ENCODE data around the gene VPS52. TPM values are rescaled to one million over a fixed set of nuclear protein-coding genes. Genes with fewer than 3 reads are reported as not detected.

VPS52 gene
- total RNA-seq, 1 experiment from 2014 or later = 47.8 TPM

DNA sequence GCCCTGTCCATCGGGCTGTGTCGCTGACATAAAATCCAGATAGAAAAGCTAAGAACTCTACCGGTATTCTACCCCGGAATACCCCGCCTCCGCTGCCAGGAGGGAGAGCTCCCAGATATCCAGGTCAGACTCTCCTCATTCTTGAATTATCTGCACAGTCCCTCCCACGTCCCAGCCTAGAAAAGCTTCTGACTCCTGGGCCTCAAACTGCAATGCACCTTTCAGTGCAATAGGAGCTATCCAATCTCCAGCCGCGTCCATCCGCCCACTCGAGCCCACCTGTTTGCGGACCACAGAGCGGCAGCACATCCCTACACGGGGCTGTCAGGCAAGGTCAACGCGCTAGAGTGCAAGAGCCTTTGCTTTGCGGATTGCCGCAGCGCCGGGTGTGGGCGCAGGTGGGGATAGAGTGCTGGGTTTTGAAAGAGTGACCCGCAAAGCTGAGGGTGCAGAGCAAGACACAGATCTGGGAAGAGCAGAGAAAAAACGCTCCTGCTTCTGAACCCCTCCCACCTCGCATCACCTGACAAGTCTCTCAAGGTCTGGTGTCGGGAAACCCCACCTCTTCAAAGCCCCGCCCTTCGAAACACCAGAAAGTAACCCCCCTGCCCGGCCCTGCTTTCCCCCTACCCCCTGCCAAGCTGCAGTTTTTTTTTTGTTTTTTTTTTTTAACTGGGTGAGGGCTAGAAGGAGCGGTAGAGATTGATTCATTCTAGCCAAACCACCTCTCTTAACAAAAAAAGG, 40.9 kb upstream of the VPS52 start:
- no TSS peak for BruUV-seq (replicated peaks)
- no peaks in the 10 kb centered on the region for H3K9me3 Mint-ChIP-seq (ENCODE audit: unreplicated experiment)
- peak; percentile 87 for DNase-seq (ENCODE audit: unreplicated experiment)
- H3K4me1 Mint-ChIP-seq (ENCODE audit: insufficient read depth, unreplicated experiment) = peaks cover 31% of the 10 kb centered on the region
- H3K27ac Mint-ChIP-seq (ENCODE audit: low read depth, unreplicated experiment) = peak overlapping the region; percentile 99
- CTCF ChIA-PET = interaction anchor here (0.6 to 3.1 kb wide), 8 partner anchors 12 to 1539 kb away, joined by 3 to 18 read pairs (median 4); partner anchors contain the start of gene RGL2
- intact Hi-C loops (cut with micrococcal nuclease) = no loop called here
- peaks cover 81% of the 10 kb centered on the region for H3K36me3 Mint-ChIP-seq (ENCODE audit: insufficient read depth, unreplicated experiment)
- H3K27me3 Mint-ChIP-seq (ENCODE audit: insufficient read depth, unreplicated experiment) = no peaks in the 10 kb centered on the region
- TF ChIP-seq, protein P1, sequence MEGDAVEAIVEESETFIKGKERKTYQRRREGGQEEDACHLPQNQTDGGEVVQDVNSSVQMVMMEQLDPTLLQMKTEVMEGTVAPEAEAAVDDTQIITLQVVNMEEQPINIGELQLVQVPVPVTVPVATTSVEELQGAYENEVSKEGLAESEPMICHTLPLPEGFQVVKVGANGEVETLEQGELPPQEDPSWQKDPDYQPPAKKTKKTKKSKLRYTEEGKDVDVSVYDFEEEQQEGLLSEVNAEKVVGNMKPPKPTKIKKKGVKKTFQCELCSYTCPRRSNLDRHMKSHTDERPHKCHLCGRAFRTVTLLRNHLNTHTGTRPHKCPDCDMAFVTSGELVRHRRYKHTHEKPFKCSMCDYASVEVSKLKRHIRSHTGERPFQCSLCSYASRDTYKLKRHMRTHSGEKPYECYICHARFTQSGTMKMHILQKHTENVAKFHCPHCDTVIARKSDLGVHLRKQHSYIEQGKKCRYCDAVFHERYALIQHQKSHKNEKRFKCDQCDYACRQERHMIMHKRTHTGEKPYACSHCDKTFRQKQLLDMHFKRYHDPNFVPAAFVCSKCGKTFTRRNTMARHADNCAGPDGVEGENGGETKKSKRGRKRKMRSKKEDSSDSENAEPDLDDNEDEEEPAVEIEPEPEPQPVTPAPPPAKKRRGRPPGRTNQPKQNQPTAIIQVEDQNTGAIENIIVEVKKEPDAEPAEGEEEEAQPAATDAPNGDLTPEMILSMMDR (IDR thresholded peaks at IDR 0.05; ENCODE audit: unreplicated experiment) = no peak
- H3K4me3 Mint-ChIP-seq (ENCODE audit: unreplicated experiment) = peak overlapping the region; percentile 96
- POLR2A ChIA-PET = interaction anchor here (0.6 to 4.3 kb wide), 24 partner anchors 8 to 1654 kb away, joined by 3 to 84 read pairs (median 4); partner anchors contain the start of genes B3GALT4, PFDN6, RGL2 and RPS18

DNA sequence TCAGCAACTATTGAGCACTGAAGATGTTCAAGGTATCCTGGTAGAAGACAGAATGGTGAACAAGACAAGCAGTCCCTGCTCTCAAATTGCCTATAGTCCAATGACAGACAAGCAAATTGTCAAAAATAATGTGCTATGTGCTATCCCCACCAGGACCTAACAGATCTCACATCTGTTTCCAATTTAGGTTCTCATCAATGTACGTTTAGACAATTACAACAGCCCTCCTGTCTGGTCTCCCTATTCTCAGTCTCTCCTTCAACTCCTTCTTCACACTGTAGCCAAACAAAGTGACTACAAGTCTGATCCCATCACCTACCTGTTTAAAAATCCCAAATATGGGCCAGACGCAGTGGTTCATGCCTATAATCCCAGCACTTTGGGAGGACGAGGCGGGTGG, 34.7 kb upstream of the VPS52 start:
- no peaks in the 10 kb centered on the region for H3K27me3 Mint-ChIP-seq (ENCODE audit: insufficient read depth, unreplicated experiment)
- peaks cover 88% of the 10 kb centered on the region for H3K36me3 Mint-ChIP-seq (ENCODE audit: insufficient read depth, unreplicated experiment)
- BruUV-seq (replicated peaks) = no TSS peak
- no peak overlapping the region for H3K4me3 Mint-ChIP-seq (ENCODE audit: unreplicated experiment)
- DNase-seq (ENCODE audit: unreplicated experiment) = no peak
- H3K9me3 Mint-ChIP-seq (ENCODE audit: unreplicated experiment) = no peaks in the 10 kb centered on the region
- H3K27ac Mint-ChIP-seq (ENCODE audit: low read depth, unreplicated experiment) = no peak overlapping the region
- peaks cover 16% of the 10 kb centered on the region for H3K4me1 Mint-ChIP-seq (ENCODE audit: insufficient read depth, unreplicated experiment)
- intact Hi-C loops (cut with micrococcal nuclease) = no loop called here
- POLR2A ChIA-PET = interaction anchor here (0.7 to 3.6 kb wide), 2 partner anchors 16 to 463 kb away, joined by 3 to 16 read pairs; partner anchors contain the start of genes PFDN6 and WDR46
- TF ChIP-seq, protein P1 (IDR thresholded peaks at IDR 0.05; ENCODE audit: unreplicated experiment) = no peak
- CTCF ChIA-PET = interaction anchor here (0.6 kb wide), 1 partner anchor 11 kb away, joined by 3 read pairs; no protein-coding TSS in a partner anchor

- H3K36me3 Mint-ChIP-seq (ENCODE audit: insufficient read depth, unreplicated experiment) = peaks cover 90% of the 10 kb centered on the region
- peak overlapping the region; percentile 46 for H3K27ac Mint-ChIP-seq (ENCODE audit: low read depth, unreplicated experiment)
- no peaks in the 10 kb centered on the region for H3K27me3 Mint-ChIP-seq (ENCODE audit: insufficient read depth, unreplicated experiment)
- no peak overlapping the region for H3K4me3 Mint-ChIP-seq (ENCODE audit: unreplicated experiment)
- CTCF ChIA-PET = no interaction called here
- no peaks in the 10 kb centered on the region for H3K9me3 Mint-ChIP-seq (ENCODE audit: unreplicated experiment)
- BruUV-seq (replicated peaks) = no TSS peak
- peaks cover 18% of the 10 kb centered on the region for H3K4me1 Mint-ChIP-seq (ENCODE audit: insufficient read depth, unreplicated experiment)
- intact Hi-C loops (cut with micrococcal nuclease) = no loop called here
- TF ChIP-seq, protein P1 (IDR thresholded peaks at IDR 0.05; ENCODE audit: unreplicated experiment) = no peak
- DNase-seq (ENCODE audit: unreplicated experiment) = no peak
- POLR2A ChIA-PET = interaction anchor here (3.6 kb wide), 1 partner anchor 15 kb away, joined by 16 read pairs; the partner anchor contains the start of genes PFDN6 and WDR46
Observed at GRCh38 chr6:33305052-33305451, 33.4 kb upstream of the VPS52 start.

GRCh38 chr6:33304216-33304615, 32.5 kb upstream of the VPS52 start:
- H3K9me3 Mint-ChIP-seq (ENCODE audit: unreplicated experiment) = no peaks in the 10 kb centered on the region
- TF ChIP-seq, protein P1 (IDR thresholded peaks at IDR 0.05; ENCODE audit: unreplicated experiment) = no peak
- DNase-seq (ENCODE audit: unreplicated experiment) = no peak
- CTCF ChIA-PET = no interaction called here
- H3K27me3 Mint-ChIP-seq (ENCODE audit: insufficient read depth, unreplicated experiment) = no peaks in the 10 kb centered on the region
- no peak overlapping the region for H3K27ac Mint-ChIP-seq (ENCODE audit: low read depth, unreplicated experiment)
- intact Hi-C loops (cut with micrococcal nuclease) = no loop called here
- BruUV-seq (replicated peaks) = no TSS peak
- H3K4me1 Mint-ChIP-seq (ENCODE audit: insufficient read depth, unreplicated experiment) = peaks cover 23% of the 10 kb centered on the region
- peaks cover 90% of the 10 kb centered on the region for H3K36me3 Mint-ChIP-seq (ENCODE audit: insufficient read depth, unreplicated experiment)
- POLR2A ChIA-PET = no interaction called here
- no peak overlapping the region for H3K4me3 Mint-ChIP-seq (ENCODE audit: unreplicated experiment)
